GM19025 (cell line): ENCODE measurements around the gene SLCO1A2.

Source experiments
- ATAC-seq: cut with Tn5 transposase; IDR thresholded peaks from one replicate; pipeline ENCODE4 v1.9.1; 2021; ENCODE audit warnings: mild to moderate bottlenecking, low read depth, moderate library complexity; ENCODE audit not compliant: unreplicated experiment

Gene SLCO1A2

GRCh38 chr12:21330682-21331253 lies 3.9 kb downstream of the SLCO1A2 start:
- no peak for ATAC-seq

- ATAC-seq = no peak
These were observed 6.1 kb downstream of the SLCO1A2 start for GRCh38 chr12:21328578-21328977.

- ATAC-seq = no peak
These were observed 10.2 kb downstream of the SLCO1A2 start for GRCh38 chr12:21324551-21324950.

GRCh38 chr12:21323736-21324135 lies 11.0 kb downstream of the SLCO1A2 start:
- ATAC-seq = no peak

- ATAC-seq = no peak
These were observed 25.9 kb downstream of the SLCO1A2 start for GRCh38 chr12:21308785-21309184.

GRCh38 chr12:21305661-21306060 lies 29.1 kb downstream of the SLCO1A2 start:
- no peak for ATAC-seq

GRCh38 chr12:21300632-21301031 lies 34.1 kb downstream of the SLCO1A2 start:
- no peak for ATAC-seq

GRCh38 chr12:21296751-21297406 lies 37.8 kb downstream of the SLCO1A2 start:
- ATAC-seq = peak; percentile 54

- no peak for ATAC-seq
These were observed 38.4 kb downstream of the SLCO1A2 start for GRCh38 chr12:21296348-21296747.

GRCh38 chr12:21294176-21294575 lies 40.5 kb downstream of the SLCO1A2 start:
- ATAC-seq = no peak

- ATAC-seq = no peak
These were observed 42.6 kb downstream of the SLCO1A2 start for GRCh38 chr12:21292111-21292510.

GRCh38 chr12:21289698-21290097 lies 45.0 kb downstream of the SLCO1A2 start:
- ATAC-seq = no peak

- no peak for ATAC-seq
These were observed 57.9 kb downstream of the SLCO1A2 start for GRCh38 chr12:21276826-21277225.

GRCh38 chr12:21265932-21266331 lies 68.8 kb downstream of the SLCO1A2 start:
- ATAC-seq = no peak

- no peak for ATAC-seq
These were observed 70.5 kb downstream of the SLCO1A2 start for GRCh38 chr12:21264232-21264631.

GRCh38 chr12:21257172-21257571 lies 77.5 kb downstream of the SLCO1A2 start:
- no peak for ATAC-seq

- ATAC-seq = no peak
These were observed 82.6 kb downstream of the SLCO1A2 start for GRCh38 chr12:21252070-21252469.

- no peak for ATAC-seq
These were observed 86.0 kb downstream of the SLCO1A2 start for GRCh38 chr12:21248679-21249078.

GRCh38 chr12:21239866-21240265 lies 94.9 kb downstream of the SLCO1A2 start:
- ATAC-seq = no peak

- no peak for ATAC-seq
These were observed 100.3 kb downstream of the SLCO1A2 start for GRCh38 chr12:21234395-21234794.

- ATAC-seq = no peak
These were observed 110.8 kb downstream of the SLCO1A2 start for GRCh38 chr12:21223930-21224329.

- ATAC-seq = no peak
These were observed 112.9 kb downstream of the SLCO1A2 start for GRCh38 chr12:21221778-21222177.
